ENCODE measurements around the gene CHAC1. TPM values are rescaled to one million over a fixed set of nuclear protein-coding genes. Genes with fewer than 3 reads are reported as not detected.

The CHAC1 gene
- total RNA-seq, 1 donor from 2014 or later: 77.6 TPM

DNA sequence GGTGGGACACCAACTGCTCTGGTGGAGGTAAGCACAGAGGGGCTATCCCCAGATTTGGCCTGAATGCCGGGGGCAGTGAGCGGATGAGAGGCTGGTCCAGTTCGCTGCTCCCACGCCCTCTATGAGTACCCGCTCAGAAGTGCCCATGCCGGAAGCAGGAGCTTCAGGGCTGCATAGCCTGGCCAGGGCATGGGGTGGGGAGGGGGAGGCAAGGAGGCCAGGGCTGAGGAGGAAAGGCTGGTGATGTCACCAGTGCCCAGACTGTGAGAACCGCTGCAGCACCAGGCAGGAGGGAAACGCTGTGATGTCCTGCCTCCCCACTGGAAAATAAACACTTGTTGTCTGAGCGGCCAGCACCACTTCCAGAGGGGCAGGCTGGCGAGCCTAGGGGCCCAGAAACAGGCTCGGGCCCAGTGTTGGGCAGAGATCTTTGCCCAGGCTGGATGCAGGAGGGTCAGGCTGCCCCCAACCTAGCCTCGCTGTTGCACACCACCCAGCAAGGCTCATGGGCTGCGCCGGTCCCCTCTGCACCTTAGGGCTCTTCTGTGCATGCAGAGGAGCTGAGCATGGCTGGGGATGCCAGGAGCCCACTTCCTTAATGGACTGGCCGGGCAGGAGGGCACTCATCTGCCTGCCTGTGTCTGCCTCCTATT is 35.0 kb upstream of the CHAC1 start:
- H3K9me3 Mint-ChIP-seq (ENCODE audit: low read depth): no peaks in the 10 kb centered on the region
- DNase-seq (ENCODE audit: low spot score): no peak
- no peaks in the 10 kb centered on the region for H3K4me1 Mint-ChIP-seq (ENCODE audit: low read depth)
- H3K27ac Mint-ChIP-seq (ENCODE audit: unreplicated experiment): no peak overlapping the region
- H3K36me3 Mint-ChIP-seq (ENCODE audit: low read depth): no peaks in the 10 kb centered on the region
- TF ChIP-seq CTCF (IDR thresholded peaks at IDR 0.05): no peak
- H3K4me3 Mint-ChIP-seq (ENCODE audit: unreplicated experiment): no peak overlapping the region
- H3K27me3 Mint-ChIP-seq (ENCODE audit: low read depth): no peaks in the 10 kb centered on the region

DNA sequence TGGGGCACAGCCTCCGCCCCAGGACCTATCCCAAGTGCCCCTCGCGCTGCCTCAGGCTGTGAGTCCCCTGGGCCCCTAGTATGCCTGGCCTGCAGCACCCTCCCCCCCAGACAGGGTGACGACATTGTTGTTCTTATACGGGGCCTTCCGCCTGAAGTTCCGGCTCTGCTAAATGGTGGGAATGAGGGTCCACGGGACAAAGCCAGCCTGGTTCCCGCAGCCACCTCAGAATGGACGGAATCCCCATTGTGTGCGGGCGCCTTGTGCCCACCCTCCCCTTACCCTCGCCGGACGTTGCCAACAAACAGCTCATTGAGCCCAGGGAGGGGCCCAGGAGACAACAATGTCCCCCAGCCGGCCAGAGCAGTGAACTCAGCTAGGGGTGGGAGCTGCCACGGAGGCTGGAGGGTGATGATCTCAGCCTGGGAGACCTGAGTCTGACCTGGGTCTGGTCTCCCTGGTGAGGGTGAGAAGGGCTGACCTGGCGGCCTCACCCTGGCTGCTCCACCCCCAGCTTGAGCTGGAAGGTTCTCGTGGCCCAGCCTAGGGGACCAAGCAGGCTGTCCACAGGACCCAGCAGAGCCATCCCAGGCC is 34.4 kb upstream of the CHAC1 start:
- DNase-seq (ENCODE audit: low spot score): no peak
- no peaks in the 10 kb centered on the region for H3K4me1 Mint-ChIP-seq (ENCODE audit: low read depth)
- no peak overlapping the region for H3K27ac Mint-ChIP-seq (ENCODE audit: unreplicated experiment)
- no peak for TF ChIP-seq CTCF (IDR thresholded peaks at IDR 0.05)
- H3K9me3 Mint-ChIP-seq (ENCODE audit: low read depth): no peaks in the 10 kb centered on the region
- H3K36me3 Mint-ChIP-seq (ENCODE audit: low read depth): no peaks in the 10 kb centered on the region
- no peak overlapping the region for H3K4me3 Mint-ChIP-seq (ENCODE audit: unreplicated experiment)
- no peaks in the 10 kb centered on the region for H3K27me3 Mint-ChIP-seq (ENCODE audit: low read depth)

GRCh38 chr15:40921949-40922607 is 31.2 kb upstream of the CHAC1 start:
- no peak for DNase-seq (ENCODE audit: low spot score)
- Mint-ChIP-seq H3K27ac (ENCODE audit: unreplicated experiment) (no peak overlapping the region), H3K4me1 (ENCODE audit: low read depth) (peaks cover 9% of the 10 kb centered on the region), H3K36me3 (ENCODE audit: low read depth) (no peaks in the 10 kb centered on the region), H3K4me3 (ENCODE audit: unreplicated experiment) (no peak overlapping the region), H3K9me3 (ENCODE audit: low read depth) (no peaks in the 10 kb centered on the region), H3K27me3 (ENCODE audit: low read depth) (peaks cover 11% of the 10 kb centered on the region)
- TF ChIP-seq CTCF (IDR thresholded peaks at IDR 0.05): no peak

DNA sequence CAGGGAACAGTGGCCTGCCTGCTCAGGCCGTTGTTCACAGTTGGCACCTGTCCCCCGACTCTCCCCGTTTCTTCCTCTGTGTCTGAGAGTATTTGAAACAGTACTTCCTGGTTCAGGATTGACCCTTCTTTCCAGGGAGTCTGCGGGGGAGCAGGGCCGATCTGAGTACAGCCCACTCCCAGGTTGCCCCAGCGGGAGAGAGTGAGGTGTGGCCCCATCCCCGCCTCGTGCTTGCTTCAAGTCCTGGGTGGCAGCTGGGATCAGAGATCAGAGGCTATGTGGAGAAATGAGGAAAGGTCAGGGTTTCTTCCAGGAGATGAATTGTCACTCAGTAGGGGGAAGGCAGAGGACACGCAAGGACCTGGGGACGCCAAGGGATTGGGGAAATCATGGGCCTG is 30.7 kb upstream of the CHAC1 start:
- Mint-ChIP-seq H3K9me3 (ENCODE audit: low read depth) (no peaks in the 10 kb centered on the region), H3K4me3 (ENCODE audit: unreplicated experiment) (no peak overlapping the region), H3K27ac (ENCODE audit: unreplicated experiment) (no peak overlapping the region), H3K36me3 (ENCODE audit: low read depth) (no peaks in the 10 kb centered on the region), H3K4me1 (ENCODE audit: low read depth) (peaks cover 12% of the 10 kb centered on the region), H3K27me3 (ENCODE audit: low read depth) (peaks cover 14% of the 10 kb centered on the region)
- TF ChIP-seq CTCF (IDR thresholded peaks at IDR 0.05): no peak
- DNase-seq (ENCODE audit: low spot score): no peak

DNA sequence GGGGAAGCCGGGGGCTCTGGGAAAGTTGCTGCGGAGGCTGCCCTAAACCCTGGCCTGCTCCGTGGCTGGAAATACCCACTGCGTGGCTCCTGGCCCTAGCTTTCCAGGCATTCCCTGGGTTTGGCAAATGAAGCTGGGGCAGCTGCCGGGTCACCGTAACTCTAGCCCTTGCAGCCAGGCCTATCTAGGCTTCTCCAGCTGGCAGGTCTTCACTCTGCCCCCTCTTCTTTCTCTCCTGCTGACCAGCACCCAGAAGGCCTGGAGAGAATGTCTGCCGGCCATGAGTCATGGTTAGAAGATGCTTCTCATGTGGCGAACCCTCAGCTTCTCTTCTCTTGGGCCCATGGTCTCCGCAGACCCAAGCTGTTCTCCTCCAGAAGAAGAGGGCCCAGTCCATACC is 29.7 kb upstream of the CHAC1 start:
- no peak for TF ChIP-seq CTCF (IDR thresholded peaks at IDR 0.05)
- Mint-ChIP-seq H3K27me3 (ENCODE audit: low read depth) (peaks cover 14% of the 10 kb centered on the region), H3K9me3 (ENCODE audit: low read depth) (no peaks in the 10 kb centered on the region), H3K4me3 (ENCODE audit: unreplicated experiment) (no peak overlapping the region), H3K36me3 (ENCODE audit: low read depth) (no peaks in the 10 kb centered on the region), H3K27ac (ENCODE audit: unreplicated experiment) (no peak overlapping the region), H3K4me1 (ENCODE audit: low read depth) (peaks cover 13% of the 10 kb centered on the region)
- DNase-seq (ENCODE audit: low spot score): no peak
